ENCODE results near the gene FAM228B.
"Not testable (repeated sequence)": the region's sequence is repeated elsewhere in the genome, so short reads cannot be mapped to it uniquely, and the experiment has no call there.

FAM228B gene

GRCh38 chr2:24102677-24103076, 20.6 kb upstream of the FAM228B start:
- DNase-seq (ENCODE audit: low spot score), result no peak

DNA sequence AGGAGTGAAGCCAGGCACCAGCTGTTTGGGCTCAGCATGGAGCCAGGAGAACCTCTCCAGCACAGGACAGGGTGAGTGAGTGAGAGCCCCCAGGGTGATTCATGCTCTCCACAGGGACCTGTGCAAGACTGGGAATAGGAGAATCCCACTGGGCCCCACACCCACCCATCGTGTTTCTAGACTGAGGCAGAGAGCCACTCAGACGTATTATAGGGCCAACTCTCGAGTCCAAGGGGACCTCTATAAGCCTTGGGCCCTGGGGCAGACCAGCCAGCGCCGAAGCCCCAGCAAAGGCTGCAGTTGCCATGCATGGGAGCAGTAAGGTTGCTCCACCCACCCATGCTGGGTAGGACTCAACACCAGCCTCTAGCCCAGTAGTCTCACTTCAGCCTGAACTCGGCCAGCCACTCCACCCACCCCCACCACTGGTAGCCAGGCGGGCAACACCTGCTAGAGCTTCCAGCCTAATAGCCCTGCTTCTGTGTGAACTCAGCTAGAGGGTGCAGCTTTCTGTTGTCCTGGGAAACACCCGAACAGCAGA, 19.1 kb upstream of the FAM228B start:
- no peak for DNase-seq (ENCODE audit: low spot score)

DNA sequence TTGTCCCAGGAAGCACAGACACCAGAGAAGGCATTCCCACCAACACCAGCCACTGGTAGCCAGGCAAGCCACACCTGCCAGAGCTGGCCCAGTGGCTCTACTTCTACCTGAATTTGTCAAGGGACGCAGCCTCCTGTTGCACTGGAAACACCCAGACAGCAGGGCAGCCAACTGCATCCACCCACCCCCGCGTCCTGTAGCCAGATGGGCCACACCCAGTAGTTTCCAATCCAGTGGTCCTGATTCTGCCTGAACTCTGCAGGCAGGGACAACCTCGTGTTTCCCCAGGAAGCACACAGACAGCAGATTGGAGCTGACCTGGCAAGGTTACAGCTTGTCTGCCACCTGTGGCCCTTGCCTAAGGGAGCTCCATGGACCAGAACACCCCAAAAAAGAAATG, 18.4 kb upstream of the FAM228B start:
- DNase-seq (ENCODE audit: low spot score), result peak; percentile 29

DNA sequence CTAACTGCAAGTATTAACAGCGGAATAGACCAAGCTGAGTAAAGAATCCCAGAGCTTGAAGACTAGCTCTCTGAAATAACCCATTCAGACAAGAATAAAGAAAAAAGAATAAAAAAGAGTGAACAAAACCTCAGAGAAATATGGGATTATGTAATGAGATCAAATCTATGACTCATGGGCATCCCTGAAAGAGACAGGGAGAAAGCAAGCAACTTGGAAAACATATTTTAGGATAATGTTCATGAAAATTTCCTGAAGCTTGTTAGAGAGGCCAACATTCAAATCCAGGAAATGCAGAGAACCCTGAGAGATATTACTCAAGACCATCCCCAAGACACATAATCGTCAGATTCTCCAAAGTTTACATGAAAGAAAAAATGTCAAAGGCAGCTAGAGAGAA, 17.5 kb upstream of the FAM228B start:
- DNase-seq (ENCODE audit: low spot score), result no peak

DNA sequence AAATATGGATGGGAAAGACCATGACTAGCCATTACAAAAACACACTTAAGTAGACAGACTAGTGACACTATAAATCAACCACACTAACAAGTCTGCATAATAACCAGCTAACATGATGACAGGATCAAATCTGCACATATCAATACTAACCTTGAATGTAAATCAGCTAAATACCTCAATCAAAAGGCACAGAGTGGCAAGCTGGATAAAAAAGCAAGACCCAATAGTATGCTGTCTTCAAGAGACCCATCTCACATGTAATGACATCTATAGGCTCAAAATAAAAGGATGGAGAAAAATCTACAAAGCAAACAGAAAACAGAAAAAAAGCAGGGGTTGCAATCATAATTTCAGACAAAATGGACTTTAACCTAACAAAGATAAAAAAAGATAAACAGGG, 16.5 kb upstream of the FAM228B start:
- DNase-seq (ENCODE audit: low spot score), result no peak

DNA sequence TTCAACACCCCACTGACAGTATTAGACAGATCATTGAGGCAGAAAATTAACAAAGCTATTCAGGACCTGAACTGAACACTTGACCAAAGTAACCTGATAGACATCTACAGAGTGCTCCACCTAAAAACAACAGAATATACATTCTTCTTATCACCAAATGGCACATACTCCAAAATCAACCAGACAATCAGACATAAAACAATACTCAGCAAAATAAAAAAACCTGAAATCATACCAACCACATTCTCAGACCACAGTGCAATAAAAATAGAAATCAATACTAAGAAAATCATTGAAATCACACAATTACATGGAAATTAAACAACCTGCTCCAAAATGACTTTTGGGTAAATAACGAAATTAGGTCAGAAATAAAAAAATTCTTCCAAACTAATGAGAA, 15.9 kb upstream of the FAM228B start:
- DNase-seq (ENCODE audit: low spot score), result no peak

- not testable (repeated sequence) for DNase-seq (ENCODE audit: low spot score)
Measured at GRCh38 chr2:24109431-24109830, 13.8 kb upstream of the FAM228B start.

DNA sequence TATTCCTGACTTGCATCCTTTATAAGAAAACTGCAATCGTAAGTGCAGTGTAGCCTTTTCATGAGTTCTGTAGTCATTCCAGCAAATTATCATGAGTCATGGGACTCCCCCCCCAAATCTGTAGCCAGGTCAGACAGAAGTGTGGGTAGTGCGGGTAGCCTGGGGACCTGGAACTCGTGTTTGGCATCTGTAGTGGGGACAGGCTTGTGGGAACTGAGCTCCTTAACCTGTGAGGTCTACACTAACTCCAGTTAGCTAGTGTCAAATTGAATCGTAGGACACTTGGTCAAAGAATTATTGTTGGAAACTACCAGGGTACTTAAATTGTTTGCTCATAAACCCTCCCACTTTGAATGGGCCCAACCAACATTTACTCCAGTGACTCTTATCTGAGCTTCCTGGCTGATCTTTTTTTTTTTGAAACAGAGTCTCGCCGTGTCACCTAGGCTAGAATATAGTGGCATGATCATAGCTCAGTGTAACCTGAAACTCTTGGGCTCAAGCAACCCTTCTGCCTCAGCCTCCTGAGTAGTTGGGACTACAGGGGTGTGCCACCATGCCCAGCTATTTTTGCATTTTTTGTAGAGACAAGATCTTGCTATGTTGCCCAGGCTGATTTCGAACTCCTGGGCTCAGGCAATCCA, 12.5 kb upstream of the FAM228B start:
- DNase-seq (ENCODE audit: low spot score), result no peak

DNA sequence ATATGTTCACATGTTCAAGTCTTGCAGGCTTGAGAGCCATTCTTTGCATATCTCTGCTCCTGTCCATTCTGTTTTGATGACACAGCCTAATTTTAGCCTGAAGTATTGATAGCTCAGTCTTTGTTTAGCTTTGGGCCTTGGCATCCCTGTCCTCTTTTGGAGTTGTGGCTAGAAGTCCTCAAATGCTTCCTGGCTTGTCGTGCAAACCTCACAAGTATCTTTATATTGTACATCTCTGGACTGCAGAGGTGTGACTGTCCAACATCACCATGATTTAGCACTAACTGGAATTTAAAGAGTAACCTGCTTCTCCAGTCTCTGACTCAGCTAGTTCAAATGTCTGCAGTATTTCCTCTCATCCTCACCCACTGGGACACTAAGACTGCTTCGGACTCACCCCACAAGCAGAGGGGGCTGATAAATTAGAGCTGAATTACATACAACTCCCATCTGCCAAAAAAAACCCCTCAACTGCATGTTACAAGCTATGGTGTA, 11.8 kb upstream of the FAM228B start:
- DNase-seq (ENCODE audit: low spot score), result no peak

DNA sequence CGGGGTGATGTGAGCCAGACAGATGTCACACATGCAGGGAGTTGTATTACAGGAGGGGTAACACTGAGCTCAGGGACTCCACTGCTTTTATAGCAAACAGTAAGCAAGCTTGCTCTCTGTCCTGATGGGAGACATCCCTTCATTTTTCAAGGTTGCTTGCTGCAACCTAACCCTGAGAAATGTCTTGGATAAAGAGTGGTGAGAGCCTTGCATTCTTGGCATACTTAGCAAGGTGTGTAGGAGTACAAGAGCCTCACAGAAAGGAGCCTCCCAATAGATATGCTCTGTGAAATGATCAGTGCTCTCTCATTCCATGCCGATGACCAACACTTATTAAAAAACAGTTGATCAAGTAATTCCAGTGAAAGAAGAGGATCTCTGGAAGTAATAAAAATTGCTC, 8.2 kb upstream of the FAM228B start:
- no peak for DNase-seq (ENCODE audit: low spot score)

GRCh38 chr2:24117902-24118301, 5.4 kb upstream of the FAM228B start:
- DNase-seq (ENCODE audit: low spot score), result no peak

- no peak for DNase-seq (ENCODE audit: low spot score)
Measured at GRCh38 chr2:24121066-24121465, 2.2 kb upstream of the FAM228B start.

DNA sequence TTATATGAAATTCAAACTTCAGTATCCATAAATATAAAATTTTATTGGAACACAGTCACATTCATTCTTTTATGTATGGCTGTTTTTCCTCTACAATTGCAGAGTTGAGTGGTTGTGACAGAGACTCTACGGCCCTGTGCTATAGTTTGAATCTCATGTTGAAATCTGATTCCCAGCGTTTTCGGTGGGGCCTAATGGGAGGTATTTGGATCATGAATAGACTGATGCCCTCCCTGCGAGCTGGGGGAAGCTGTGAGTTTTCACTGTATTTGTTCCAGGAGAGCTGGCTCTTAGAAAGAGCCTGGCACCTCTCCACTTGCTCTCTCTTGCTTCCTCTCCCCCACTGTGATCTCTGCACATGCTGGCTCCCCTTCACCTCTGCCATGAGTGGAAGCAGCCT, 1.8 kb upstream of the FAM228B start:
- no peak for DNase-seq (ENCODE audit: low spot score)

DNA sequence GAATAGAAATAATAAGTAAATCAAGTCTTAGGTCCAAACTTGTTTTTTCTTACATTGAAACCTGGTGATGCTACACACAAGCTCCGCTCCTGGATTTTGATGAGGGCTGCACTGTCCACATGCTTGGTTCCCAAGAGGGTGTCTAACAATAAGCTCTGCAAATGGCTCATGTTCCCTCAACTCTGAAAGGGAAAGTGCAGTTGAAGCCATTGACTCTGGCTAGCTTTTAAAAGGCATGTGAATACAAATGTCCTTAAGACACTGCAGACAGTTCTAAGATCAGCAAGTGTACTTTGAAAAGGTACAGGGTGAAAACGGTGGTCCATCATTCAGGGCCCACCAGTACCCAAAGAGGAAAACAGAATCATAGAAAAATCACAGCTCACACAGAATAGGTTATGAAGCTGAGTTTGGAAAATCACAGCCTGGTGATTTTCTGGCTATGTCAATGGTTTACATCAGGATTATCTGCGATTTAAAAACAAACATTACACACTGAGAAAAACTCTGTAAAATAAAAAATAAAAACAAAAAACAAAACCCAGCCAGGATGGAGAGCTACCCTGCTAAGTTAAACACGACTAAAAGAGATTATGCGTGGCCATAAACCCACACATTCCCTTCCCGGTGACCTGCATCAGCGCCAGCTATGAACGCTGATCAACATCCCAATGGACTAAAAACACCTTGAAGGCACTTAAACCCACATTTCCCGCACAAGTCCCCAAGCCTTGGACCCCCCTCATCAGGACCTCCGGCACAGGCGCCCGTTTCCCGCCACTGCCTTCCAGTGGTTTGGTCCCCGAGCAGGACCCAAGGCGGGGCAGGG, 689 bp upstream of the FAM228B start:
- no peak for DNase-seq (ENCODE audit: low spot score)

- DNase-seq (ENCODE audit: low spot score), result no peak
Measured at GRCh38 chr2:24123922-24124580, 782 bp downstream of the FAM228B start.

DNA sequence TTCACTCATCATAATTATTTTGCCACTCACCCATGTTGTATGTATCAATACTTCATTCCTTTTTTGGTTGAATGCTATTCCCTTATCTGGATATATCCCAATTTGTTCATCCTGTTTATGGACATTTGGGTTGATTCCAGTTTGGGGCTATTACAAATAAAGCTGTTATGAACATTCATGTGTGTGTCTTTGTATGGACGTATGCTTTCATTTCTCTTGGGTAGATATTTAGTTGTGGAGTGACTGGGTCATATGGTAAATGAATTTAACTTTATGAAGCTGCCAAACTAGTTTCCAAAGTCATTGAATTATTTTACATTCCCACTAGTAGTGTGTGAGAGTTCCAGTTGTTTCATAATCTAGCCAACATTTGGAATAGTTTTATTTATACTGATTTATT, 2.7 kb downstream of the FAM228B start:
- no peak for DNase-seq (ENCODE audit: low spot score)

GRCh38 chr2:24132543-24132942, 9.3 kb downstream of the FAM228B start:
- no peak for DNase-seq (ENCODE audit: low spot score)

GRCh38 chr2:24140305-24140704, 17.0 kb downstream of the FAM228B start:
- DNase-seq (ENCODE audit: low spot score), result not testable (repeated sequence)

GRCh38 chr2:24147364-24147763, 24.1 kb downstream of the FAM228B start:
- DNase-seq (ENCODE audit: low spot score), result no peak

GRCh38 chr2:24152413-24153197, 29.3 kb downstream of the FAM228B start:
- DNase-seq (ENCODE audit: low spot score), result no peak

GRCh38 chr2:24153478-24153877, 30.2 kb downstream of the FAM228B start:
- no peak for DNase-seq (ENCODE audit: low spot score)

DNA sequence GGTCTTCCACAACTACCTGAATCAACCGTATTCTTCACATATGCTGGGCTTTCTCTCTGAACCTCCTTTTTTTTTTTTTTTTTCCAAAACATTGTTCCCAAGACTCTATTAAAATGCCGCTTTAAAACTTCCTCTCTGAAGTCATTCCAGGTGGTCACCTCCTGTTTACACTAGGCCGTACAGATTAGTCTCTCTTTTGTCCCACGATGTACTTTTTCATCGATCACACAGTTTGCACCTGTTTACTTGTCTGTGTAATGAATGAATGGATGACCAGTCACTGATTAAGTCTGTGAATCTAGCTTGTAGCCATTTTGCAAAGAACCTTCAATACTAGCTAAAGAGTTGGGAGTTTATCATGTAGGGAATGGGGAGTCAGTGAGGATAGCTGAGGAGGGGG, 34.9 kb downstream of the FAM228B start:
- DNase-seq (ENCODE audit: low spot score), result no peak

Data from germinal center (tissue), 1 donor.